GM10248 (cell line): ENCODE results near the gene DCN.
"Not testable (repeated sequence)": the region's sequence is repeated elsewhere in the genome, so short reads cannot be mapped to it uniquely, and the experiment has no call there.

Experiments
- CTCF ChIA-PET: fragments of 300-600 bp; sonication (Branson Sonifier 250); formaldehyde crosslinking; extraction: SDS; loops from one replicate; lab custom pipeline; 2021; ENCODE audit warnings: antibody characterized with exemption; lab: Yijun Ruan, JAX
- POLR2A ChIA-PET: fragments of 350-650 bp; sonication (Branson Sonifier 250); formaldehyde crosslinking; extraction: SDS; loops from one replicate; lab custom pipeline; 2020; ENCODE audit warnings: antibody characterized with exemption; lab: Yijun Ruan, JAX
- DNase-seq: peaks from one replicate; pipeline ENCODE4 v3.0.0; 2012; ENCODE audit errors: extremely low spot score
- CTCF ChIP-seq: IDR thresholded peaks from 2 replicates; pipeline ENCODE4 v1.5.1; 2012; ENCODE audit warnings: mild to moderate bottlenecking, low read depth; ENCODE audit errors: extremely low read depth, missing control alignments, control extremely low read depth

The DCN gene

DNA sequence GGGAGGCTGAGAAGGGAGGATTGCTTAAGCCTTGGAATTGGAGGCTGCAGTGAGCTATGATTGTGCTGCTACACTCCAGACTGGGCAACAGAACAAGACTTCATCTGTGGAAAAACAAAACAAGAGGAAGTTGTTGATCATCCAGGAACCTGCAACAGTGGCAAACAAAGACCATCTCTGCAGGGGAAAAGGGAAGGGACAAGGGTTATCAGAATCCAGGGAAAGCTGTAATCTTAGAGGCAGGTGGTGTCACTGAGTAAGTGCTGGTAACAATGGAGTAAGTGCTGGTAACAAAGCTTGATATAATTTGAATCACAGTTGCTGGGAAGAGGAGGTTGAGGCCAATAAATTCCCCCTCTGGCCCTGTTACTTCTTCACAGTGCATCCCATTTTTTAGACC, 27.5 kb upstream of the DCN start:
- CTCF ChIA-PET = interaction anchor here (1.1 to 1.3 kb wide), 2 partner anchors 18 to 117 kb away, joined by 3 read pairs; no protein-coding TSS in a partner anchor
- POLR2A ChIA-PET = no interaction called here
- DNase-seq = no peak
- no peak for TF ChIP-seq CTCF

- DNase-seq, CTCF ChIA-PET, POLR2A ChIA-PET: not testable (repeated sequence)
Measured at GRCh38 chr12:91207301-91207700, 24.7 kb upstream of the DCN start.

- ChIA-PET POLR2A (no interaction called here), CTCF (interaction anchor here (0.9 kb wide), 1 partner anchor 9 kb away, joined by 3 read pairs; no protein-coding TSS in a partner anchor)
- DNase-seq = no peak
- no peak for TF ChIP-seq CTCF
Measured at GRCh38 chr12:91205811-91206210, 23.2 kb upstream of the DCN start.

- CTCF ChIA-PET = no interaction called here
- TF ChIP-seq CTCF = no peak
- no peak for DNase-seq
- POLR2A ChIA-PET = no interaction called here
Measured at GRCh38 chr12:91204421-91204820, 21.8 kb upstream of the DCN start.

DNA sequence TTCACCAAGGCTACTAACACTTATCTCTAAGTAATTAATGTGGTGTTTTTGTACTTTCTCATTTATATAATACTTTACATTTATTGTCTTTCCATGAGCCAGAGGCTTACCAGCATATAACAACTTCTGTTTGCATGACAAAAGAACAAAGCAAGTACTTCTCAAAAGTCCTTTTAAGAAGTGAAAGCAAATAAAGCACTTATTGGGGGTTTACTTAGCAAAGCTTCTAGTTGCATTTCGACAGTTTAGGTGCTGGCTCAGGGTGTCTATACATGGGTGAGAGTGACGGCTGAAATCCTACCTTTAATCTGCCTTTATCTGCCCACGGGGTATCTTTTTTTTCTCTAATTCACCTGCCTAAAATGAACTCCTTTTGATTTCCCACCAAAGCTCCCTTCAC, 21.0 kb upstream of the DCN start:
- CTCF ChIA-PET = no interaction called here
- POLR2A ChIA-PET = no interaction called here
- TF ChIP-seq CTCF = no peak
- no peak for DNase-seq

DNA sequence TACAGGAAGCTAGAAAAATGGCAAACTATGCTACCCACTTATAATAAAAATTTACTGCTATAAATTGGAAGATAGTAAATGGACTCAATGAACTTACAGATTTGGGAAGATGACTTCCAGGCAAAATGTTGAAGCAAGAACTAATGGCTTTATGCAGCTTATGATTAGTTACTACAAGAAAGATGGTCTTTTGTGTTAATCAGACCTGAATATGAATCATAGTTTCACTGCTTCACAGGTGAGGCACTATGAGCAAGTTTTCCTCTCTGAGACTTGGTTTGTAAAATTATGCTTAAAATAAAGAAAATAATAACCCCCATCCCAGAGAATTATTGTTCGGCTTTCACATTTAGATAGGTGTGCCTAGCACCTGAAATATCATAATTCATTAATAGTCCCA, 19.8 kb upstream of the DCN start:
- ChIA-PET CTCF (interaction anchor here (1.2 kb wide), 1 partner anchor 12 kb away, joined by 4 read pairs; no protein-coding TSS in a partner anchor), POLR2A (no interaction called here)
- DNase-seq = no peak
- no peak for TF ChIP-seq CTCF

GRCh38 chr12:91196436-91196835, 13.8 kb upstream of the DCN start:
- POLR2A ChIA-PET = no interaction called here

More at GRCh38 chr12:91196436-91196835, 13.8 kb upstream of the DCN start:
- CTCF ChIA-PET = no interaction called here
- no peak for TF ChIP-seq CTCF
- no peak for DNase-seq
